Measurements from ENCODE around the gene EIF4A3.

The EIF4A3 gene

DNA sequence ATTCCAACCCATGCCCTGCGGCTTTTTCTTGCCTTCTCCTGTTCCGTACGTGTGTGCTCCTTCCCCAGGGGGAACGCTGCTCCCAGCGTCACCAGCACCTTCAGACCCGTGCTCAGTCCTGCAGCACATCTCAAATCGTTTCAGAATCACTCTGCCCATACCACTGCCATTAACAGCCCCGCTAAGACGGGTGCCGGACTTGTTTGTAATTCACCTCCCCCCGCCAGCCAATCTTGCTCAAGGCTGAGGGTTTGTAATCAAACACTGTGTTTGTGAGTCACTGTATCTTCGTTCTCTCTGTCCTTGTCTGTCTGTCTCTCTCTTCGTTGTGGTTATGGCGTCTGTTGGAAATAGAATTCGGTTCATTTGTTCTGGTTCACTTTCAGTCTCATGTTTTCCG lies 40.2 kb upstream of the EIF4A3 start:
- Histone ChIP-seq H3K4me3 (ENCODE audit: low read length, poor library complexity, severe bottlenecking) (no peak overlapping the region), H3K9me3 (ENCODE audit: insufficient read depth, low read depth, low read length) (no peaks in the 10 kb centered on the region), H3K36me3 (ENCODE audit: insufficient read depth, low read length) (no peaks in the 10 kb centered on the region), H3K27me3 (ENCODE audit: insufficient read depth, low read length, poor library complexity, severe bottlenecking) (no peaks in the 10 kb centered on the region), H2AFZ (ENCODE audit: low read length) (no peak overlapping the region), H3K4me2 (ENCODE audit: low read depth, low read length, poor library complexity, severe bottlenecking) (no peak overlapping the region), H3K9ac (ENCODE audit: low read depth, low read length, poor library complexity, severe bottlenecking) (no peak overlapping the region), H3F3A (ENCODE audit: low read depth) (no peaks in the 10 kb centered on the region), H4K20me1 (ENCODE audit: insufficient read depth, low read length, poor library complexity, severe bottlenecking) (no peaks in the 10 kb centered on the region), H3K79me2 (ENCODE audit: insufficient read depth, low read length) (no peaks in the 10 kb centered on the region), H3K9me2 (replicated peaks; ENCODE audit: low read depth, low read length) (no peaks in the 10 kb centered on the region), H3K4me1 (ENCODE audit: insufficient read depth, low read length, poor library complexity, severe bottlenecking) (no peaks in the 10 kb centered on the region)
- TF ChIP-seq CTCF (conservative IDR thresholded peaks at IDR 0.05; ENCODE audit: low read length) (no peak), EZH2phosphoT487 (IDR thresholded peaks at IDR 0.05; ENCODE audit: borderline replicate concordance) (no peak)

GRCh38 chr17:80185968-80186367 lies 39.0 kb upstream of the EIF4A3 start:
- H3K9me3 ChIP-seq (ENCODE audit: insufficient read depth, low read depth, low read length), result no peaks in the 10 kb centered on the region
- no peaks in the 10 kb centered on the region for H3F3A ChIP-seq (ENCODE audit: low read depth)
- TF ChIP-seq CTCF (conservative IDR thresholded peaks at IDR 0.05; ENCODE audit: low read length), result no peak
- TF ChIP-seq EZH2phosphoT487 (IDR thresholded peaks at IDR 0.05; ENCODE audit: borderline replicate concordance), result no peak
- no peaks in the 10 kb centered on the region for H4K20me1 ChIP-seq (ENCODE audit: insufficient read depth, low read length, poor library complexity, severe bottlenecking)
- no peaks in the 10 kb centered on the region for H3K4me1 ChIP-seq (ENCODE audit: insufficient read depth, low read length, poor library complexity, severe bottlenecking)
- no peak overlapping the region for H3K4me2 ChIP-seq (ENCODE audit: low read depth, low read length, poor library complexity, severe bottlenecking)
- H3K4me3 ChIP-seq (ENCODE audit: low read length, poor library complexity, severe bottlenecking), result no peak overlapping the region
- H2AFZ ChIP-seq (ENCODE audit: low read length), result no peak overlapping the region
- H3K9ac ChIP-seq (ENCODE audit: low read depth, low read length, poor library complexity, severe bottlenecking), result no peak overlapping the region
- no peaks in the 10 kb centered on the region for H3K36me3 ChIP-seq (ENCODE audit: insufficient read depth, low read length)
- no peaks in the 10 kb centered on the region for H3K9me2 ChIP-seq (replicated peaks; ENCODE audit: low read depth, low read length)
- no peaks in the 10 kb centered on the region for H3K79me2 ChIP-seq (ENCODE audit: insufficient read depth, low read length)
- H3K27me3 ChIP-seq (ENCODE audit: insufficient read depth, low read length, poor library complexity, severe bottlenecking), result no peaks in the 10 kb centered on the region

DNA sequence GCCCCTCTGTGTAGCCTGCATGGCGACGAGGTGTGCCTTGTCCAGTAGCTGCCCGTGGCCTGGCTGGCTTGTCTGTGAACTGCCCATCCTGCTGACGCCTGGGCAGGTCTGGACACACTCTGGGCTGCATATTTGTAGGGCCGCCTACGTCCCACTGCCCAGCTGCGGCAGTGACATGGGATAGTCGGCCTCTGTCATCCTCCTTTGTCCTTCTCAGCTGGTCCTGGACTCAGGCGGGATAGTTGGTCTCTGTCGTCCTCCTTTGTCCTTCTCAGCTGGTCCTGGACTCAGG lies 37.4 kb upstream of the EIF4A3 start:
- H3F3A ChIP-seq (ENCODE audit: low read depth), result no peaks in the 10 kb centered on the region
- no peak for TF ChIP-seq CTCF (conservative IDR thresholded peaks at IDR 0.05; ENCODE audit: low read length)
- TF ChIP-seq EZH2phosphoT487 (IDR thresholded peaks at IDR 0.05; ENCODE audit: borderline replicate concordance), result no peak
- H3K4me2 ChIP-seq (ENCODE audit: low read depth, low read length, poor library complexity, severe bottlenecking), result no peak overlapping the region
- no peak overlapping the region for H3K9ac ChIP-seq (ENCODE audit: low read depth, low read length, poor library complexity, severe bottlenecking)
- no peaks in the 10 kb centered on the region for H3K27me3 ChIP-seq (ENCODE audit: insufficient read depth, low read length, poor library complexity, severe bottlenecking)
- H3K9me3 ChIP-seq (ENCODE audit: insufficient read depth, low read depth, low read length), result no peaks in the 10 kb centered on the region
- H2AFZ ChIP-seq (ENCODE audit: low read length), result no peak overlapping the region
- H3K4me3 ChIP-seq (ENCODE audit: low read length, poor library complexity, severe bottlenecking), result no peak overlapping the region
- H3K4me1 ChIP-seq (ENCODE audit: insufficient read depth, low read length, poor library complexity, severe bottlenecking), result no peaks in the 10 kb centered on the region
- no peaks in the 10 kb centered on the region for H3K9me2 ChIP-seq (replicated peaks; ENCODE audit: low read depth, low read length)
- H4K20me1 ChIP-seq (ENCODE audit: insufficient read depth, low read length, poor library complexity, severe bottlenecking), result no peaks in the 10 kb centered on the region
- no peaks in the 10 kb centered on the region for H3K36me3 ChIP-seq (ENCODE audit: insufficient read depth, low read length)
- no peaks in the 10 kb centered on the region for H3K79me2 ChIP-seq (ENCODE audit: insufficient read depth, low read length)
